ENCODE measurements around the gene ID2.

Gene ID2

GRCh38 chr2:8670580-8670979, 11.3 kb upstream of the ID2 start:
- DNase-seq: no peak

GRCh38 chr2:8671176-8671575, 10.7 kb upstream of the ID2 start:
- no peak for DNase-seq

GRCh38 chr2:8671802-8672201, 10.1 kb upstream of the ID2 start:
- no peak for DNase-seq

GRCh38 chr2:8672940-8673339, 8.9 kb upstream of the ID2 start:
- no peak for DNase-seq

- no peak for DNase-seq
Measured at GRCh38 chr2:8673381-8673780, 8.5 kb upstream of the ID2 start.

GRCh38 chr2:8674420-8675009, 7.3 kb upstream of the ID2 start:
- no peak for DNase-seq

GRCh38 chr2:8675543-8675942, 6.3 kb upstream of the ID2 start:
- no peak for DNase-seq

GRCh38 chr2:8676191-8676920, 5.5 kb upstream of the ID2 start:
- peak; percentile 87 for DNase-seq

- peak; percentile 72 for DNase-seq
Measured at GRCh38 chr2:8676921-8677645, 4.8 kb upstream of the ID2 start.

GRCh38 chr2:8677646-8678592, 3.9 kb upstream of the ID2 start:
- peak; percentile 90 for DNase-seq

GRCh38 chr2:8678731-8679566, 2.9 kb upstream of the ID2 start:
- peak; percentile 92 for DNase-seq

- DNase-seq: no peak
Measured at GRCh38 chr2:8679567-8679826, 2.4 kb upstream of the ID2 start.

GRCh38 chr2:8679827-8680731, 1.8 kb upstream of the ID2 start:
- DNase-seq: peak; percentile 53

GRCh38 chr2:8680822-8681760, 765 bp upstream of the ID2 start:
- peak; percentile 82 for DNase-seq

GRCh38 chr2:8682719-8683667, 1.1 kb downstream of the ID2 start:
- DNase-seq: peak; percentile 79

GRCh38 chr2:8684540-8684877, 2.7 kb downstream of the ID2 start:
- DNase-seq: no peak

- peak; percentile 68 for DNase-seq
Measured at GRCh38 chr2:8684878-8685696, 3.2 kb downstream of the ID2 start.
